Testis (tissue), 2 donors: ENCODE results near the gene CDH24.

Source experiments
- POLR2A ChIP-seq: fragments of 450-650 bp; IDR thresholded peaks from one replicate; pipeline ENCODE4 v1.6.1; 2017; ENCODE audit warnings: antibody characterized with exemption, mild to moderate bottlenecking, moderate library complexity
- TF ChIP-seq, protein P1 (sequence below), 3 experiments: fragments of 450-650 bp in 2 of 3; fragments of 200-600 bp in 1 of 3; sonication (generic) in 1 of 3; IDR thresholded peaks; one replicate each; pipeline ENCODE4 v1.5.1; 2016 to 2019; ENCODE audit warnings: antibody characterized with exemption in 3 of 3, mild to moderate bottlenecking in 2 of 3, moderate library complexity in 1 of 3

DNA sequence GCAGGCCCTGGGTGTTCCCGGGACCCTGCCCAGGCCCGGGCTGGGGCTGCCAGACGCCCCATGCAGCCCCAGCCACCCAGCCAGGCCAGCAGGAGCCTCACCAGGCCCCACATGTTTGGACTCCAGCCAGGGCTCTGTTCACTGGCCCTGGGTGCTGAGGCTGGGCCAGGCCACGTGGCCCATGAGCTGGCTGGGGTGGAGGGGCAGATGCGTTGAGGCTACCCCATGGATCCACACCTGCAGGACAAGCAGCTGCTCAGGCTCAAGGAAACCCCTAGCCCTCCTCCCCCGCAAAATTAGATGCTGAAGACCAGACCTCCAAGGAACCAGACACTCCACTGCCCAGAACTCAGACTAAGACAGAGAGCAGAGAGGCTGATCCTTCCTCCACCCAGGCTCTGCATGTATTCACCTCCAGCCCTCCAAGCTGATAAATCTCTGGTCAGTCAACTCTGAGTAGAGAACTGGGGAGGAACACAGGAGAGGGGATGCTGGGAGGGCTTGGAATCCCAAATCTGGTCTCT lies 1.6 kb downstream of the CDH24 start:
- TF ChIP-seq, protein P1, sequence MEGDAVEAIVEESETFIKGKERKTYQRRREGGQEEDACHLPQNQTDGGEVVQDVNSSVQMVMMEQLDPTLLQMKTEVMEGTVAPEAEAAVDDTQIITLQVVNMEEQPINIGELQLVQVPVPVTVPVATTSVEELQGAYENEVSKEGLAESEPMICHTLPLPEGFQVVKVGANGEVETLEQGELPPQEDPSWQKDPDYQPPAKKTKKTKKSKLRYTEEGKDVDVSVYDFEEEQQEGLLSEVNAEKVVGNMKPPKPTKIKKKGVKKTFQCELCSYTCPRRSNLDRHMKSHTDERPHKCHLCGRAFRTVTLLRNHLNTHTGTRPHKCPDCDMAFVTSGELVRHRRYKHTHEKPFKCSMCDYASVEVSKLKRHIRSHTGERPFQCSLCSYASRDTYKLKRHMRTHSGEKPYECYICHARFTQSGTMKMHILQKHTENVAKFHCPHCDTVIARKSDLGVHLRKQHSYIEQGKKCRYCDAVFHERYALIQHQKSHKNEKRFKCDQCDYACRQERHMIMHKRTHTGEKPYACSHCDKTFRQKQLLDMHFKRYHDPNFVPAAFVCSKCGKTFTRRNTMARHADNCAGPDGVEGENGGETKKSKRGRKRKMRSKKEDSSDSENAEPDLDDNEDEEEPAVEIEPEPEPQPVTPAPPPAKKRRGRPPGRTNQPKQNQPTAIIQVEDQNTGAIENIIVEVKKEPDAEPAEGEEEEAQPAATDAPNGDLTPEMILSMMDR (IDR thresholded peaks at IDR 0.05): no peak
- TF ChIP-seq POLR2A: no peak
